PC-3 (cell line): ENCODE data around the gene COL4A6. TPM values are rescaled to one million over a fixed set of nuclear protein-coding genes. Genes with fewer than 3 reads are reported as not detected.

Experiments used
- ATAC-seq: fragments of 200-7000 bp; cut with Tn5 transposase; 2 replicates; pipeline ENCODE4 v1.9.1; 2020; ENCODE audit warnings: mild to moderate bottlenecking, moderate library complexity
- BruUV-seq: library from RNA; stranded (reverse); fragments of 400-500 nt; replicated peaks from 2 replicates; lab custom pipeline; 2021; lab: Mats Ljungman, UMichigan
- CTCF ChIA-PET: fragments of 300-600 bp; sonication (Branson Sonifier 250); formaldehyde crosslinking; loops from one replicate; lab custom pipeline; 2022; ENCODE audit warnings: antibody characterized with exemption; lab: Charles Lee
- POLR2A ChIA-PET: fragments of 300-600 bp; sonication (Branson Sonifier 250); formaldehyde crosslinking; loops from one replicate; lab custom pipeline; 2022; ENCODE audit warnings: antibody characterized with exemption; ENCODE audit not compliant: unreplicated experiment; lab: Charles Lee
- DNase-seq: peaks from one replicate; pipeline ENCODE4 v3.0.0-alpha.2; 2015
- H2AFZ ChIP-seq: fragments of 300-600 bp; sonication (generic); 2 replicates; pipeline ENCODE4 v1.6.0; 2016; ENCODE audit warnings: antibody characterized with exemption, low read length
- H3F3A ChIP-seq: fragments of 300-600 bp; sonication (generic); one replicate; pipeline ENCODE4 v1.6.0; 2017; ENCODE audit warnings: antibody characterized with exemption, low read length, control low read depth, mild to moderate bottlenecking; ENCODE audit not compliant: unreplicated experiment
- H3K27ac ChIP-seq: fragments of 300-600 bp; sonication (generic); 2 replicates; pipeline ENCODE4 v1.5.1; 2016; ENCODE audit warnings: mild to moderate bottlenecking, low read length
- H3K27me3 ChIP-seq: fragments of 300-600 bp; sonication (generic); 2 replicates; pipeline ENCODE4 v1.6.1; 2016; ENCODE audit warnings: low read length, mixed read lengths
- H3K36me3 ChIP-seq: fragments of 300-600 bp; sonication (generic); 2 replicates; pipeline ENCODE4 v1.6.1; 2016; ENCODE audit warnings: low read depth, mixed run types, low read length, mixed read lengths
- H3K4me1 ChIP-seq: fragments of 300-600 bp; sonication (generic); 2 replicates; pipeline ENCODE4 v1.5.1; 2016; ENCODE audit warnings: low read length; ENCODE audit not compliant: insufficient read depth
- H3K4me2 ChIP-seq: fragments of 300-600 bp; sonication (generic); 2 replicates; pipeline ENCODE4 v1.6.0; 2016; ENCODE audit warnings: low read length
- H3K4me3 ChIP-seq: fragments of 300-600 bp; sonication (generic); 2 replicates; pipeline ENCODE4 v1.5.1; 2016; ENCODE audit warnings: mild to moderate bottlenecking, low read length, mixed read lengths
- H3K79me2 ChIP-seq: fragments of 300-600 bp; sonication (generic); 2 replicates; pipeline ENCODE4 v1.6.1; 2017; ENCODE audit warnings: low read length, mixed read lengths
- H3K9ac ChIP-seq: fragments of 300-600 bp; sonication (generic); 2 replicates; pipeline ENCODE4 v1.6.0; 2016; ENCODE audit warnings: mild to moderate bottlenecking, low read length
- H3K9me2 ChIP-seq: fragments of 300-600 bp; sonication (generic); replicated peaks from 2 replicates; pipeline ENCODE4 v1.6.1; 2016; ENCODE audit warnings: mixed run types, low read length, mixed read lengths
- H3K9me3 ChIP-seq: fragments of 300-600 bp; sonication (generic); 2 replicates; pipeline ENCODE4 v1.6.1; 2016; ENCODE audit warnings: low read length, mixed read lengths
- H4K20me1 ChIP-seq: fragments of 300-600 bp; sonication (generic); 2 replicates; pipeline ENCODE4 v1.6.1; 2016; ENCODE audit warnings: low read length, mixed read lengths
- EZH2 ChIP-seq: fragments of 300-600 bp; sonication (generic); IDR thresholded peaks from one replicate; pipeline ENCODE4 v1.6.1; 2017; ENCODE audit warnings: antibody characterized with exemption, mild to moderate bottlenecking, low read length; ENCODE audit not compliant: unreplicated experiment
- EZH2phosphoT487 ChIP-seq: fragments of 300-600 bp; sonication (generic); IDR thresholded peaks from 2 replicates; pipeline ENCODE4 v1.6.1; 2018; ENCODE audit warnings: mild to moderate bottlenecking, antibody characterized with exemption, low read length, borderline replicate concordance
- intact Hi-C: fragments of 100-400 bp; cut with micrococcal nuclease; formaldehyde crosslinking; loops from 2 replicates; pipeline ENCODE4 v1.9.0; 2023
- total RNA-seq: library from RNA; depleted of rRNA; stranded (reverse); fragments of >200 nt; gene quantifications from 2 replicates; pipeline ENCODE4 v1.2.3, GENCODE V29; 2014
- TF ChIP-seq, protein P1 (sequence below): fragments of 300-600 bp; sonication (generic); conservative IDR thresholded peaks from 2 replicates; pipeline ENCODE4 v1.5.1; 2017; ENCODE audit warnings: antibody characterized with exemption, low read depth, mild to moderate bottlenecking, low read length

COL4A6 gene
- total RNA-seq, 1 experiment from 2014 or later: 4.4 TPM

DNA sequence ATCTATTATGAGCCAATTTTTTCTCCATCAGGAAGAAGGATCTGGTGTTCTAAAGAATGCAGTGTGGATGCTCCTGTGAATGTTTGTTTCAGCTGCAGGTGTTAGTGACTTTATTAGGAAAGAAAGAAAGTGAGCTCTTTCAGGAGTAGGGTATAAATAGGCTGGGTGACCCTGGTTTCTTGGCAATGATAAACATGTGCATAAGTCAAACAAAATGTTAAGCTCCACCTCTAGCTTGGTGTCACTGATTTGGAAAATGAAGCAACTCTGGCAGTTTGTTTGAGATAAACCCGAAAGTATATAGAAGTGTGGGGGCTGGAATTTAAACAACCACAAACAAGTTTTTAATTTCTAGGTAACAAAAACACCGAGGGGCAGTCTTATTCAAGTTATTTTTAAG lies 152.3 kb downstream of the COL4A6 start:
- intact Hi-C loops: no loop called here
- POLR2A ChIA-PET: no interaction called here
- no peaks in the 10 kb centered on the region for H4K20me1 ChIP-seq
- no peaks in the 10 kb centered on the region for H3F3A ChIP-seq
- no peak overlapping the region for H3K4me2 ChIP-seq
- BruUV-seq: no TSS peak
- no peak overlapping the region for H3K9ac ChIP-seq
- H3K27ac ChIP-seq: no peak overlapping the region
- CTCF ChIA-PET: no interaction called here
- H2AFZ ChIP-seq: no peak overlapping the region
- H3K79me2 ChIP-seq: no peaks in the 10 kb centered on the region
- no peak for TF ChIP-seq EZH2phosphoT487
- TF ChIP-seq EZH2: no peak
- TF ChIP-seq, protein P1, sequence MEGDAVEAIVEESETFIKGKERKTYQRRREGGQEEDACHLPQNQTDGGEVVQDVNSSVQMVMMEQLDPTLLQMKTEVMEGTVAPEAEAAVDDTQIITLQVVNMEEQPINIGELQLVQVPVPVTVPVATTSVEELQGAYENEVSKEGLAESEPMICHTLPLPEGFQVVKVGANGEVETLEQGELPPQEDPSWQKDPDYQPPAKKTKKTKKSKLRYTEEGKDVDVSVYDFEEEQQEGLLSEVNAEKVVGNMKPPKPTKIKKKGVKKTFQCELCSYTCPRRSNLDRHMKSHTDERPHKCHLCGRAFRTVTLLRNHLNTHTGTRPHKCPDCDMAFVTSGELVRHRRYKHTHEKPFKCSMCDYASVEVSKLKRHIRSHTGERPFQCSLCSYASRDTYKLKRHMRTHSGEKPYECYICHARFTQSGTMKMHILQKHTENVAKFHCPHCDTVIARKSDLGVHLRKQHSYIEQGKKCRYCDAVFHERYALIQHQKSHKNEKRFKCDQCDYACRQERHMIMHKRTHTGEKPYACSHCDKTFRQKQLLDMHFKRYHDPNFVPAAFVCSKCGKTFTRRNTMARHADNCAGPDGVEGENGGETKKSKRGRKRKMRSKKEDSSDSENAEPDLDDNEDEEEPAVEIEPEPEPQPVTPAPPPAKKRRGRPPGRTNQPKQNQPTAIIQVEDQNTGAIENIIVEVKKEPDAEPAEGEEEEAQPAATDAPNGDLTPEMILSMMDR: no peak
- no peaks in the 10 kb centered on the region for H3K9me3 ChIP-seq
- H3K9me2 ChIP-seq: no peaks in the 10 kb centered on the region
- H3K36me3 ChIP-seq: no peaks in the 10 kb centered on the region
- H3K27me3 ChIP-seq: no peaks in the 10 kb centered on the region
- DNase-seq (no peak), ATAC-seq (no peak)
- no peaks in the 10 kb centered on the region for H3K4me1 ChIP-seq
- H3K4me3 ChIP-seq: no peak overlapping the region

GRCh38 chrX:108285356-108285755 lies 152.9 kb downstream of the COL4A6 start:
- Histone ChIP-seq H3K4me2 (no peak overlapping the region), H2AFZ (no peak overlapping the region), H3K79me2 (no peaks in the 10 kb centered on the region), H3K9me3 (no peaks in the 10 kb centered on the region), H3K27me3 (no peaks in the 10 kb centered on the region), H4K20me1 (no peaks in the 10 kb centered on the region), H3K4me1 (no peaks in the 10 kb centered on the region), H3K36me3 (no peaks in the 10 kb centered on the region), H3K27ac (no peak overlapping the region), H3K9ac (no peak overlapping the region), H3F3A (no peaks in the 10 kb centered on the region), H3K9me2 (no peaks in the 10 kb centered on the region), H3K4me3 (no peak overlapping the region)
- BruUV-seq: no TSS peak
- DNase-seq (no peak), ATAC-seq (no peak)
- intact Hi-C loops: no loop called here
- CTCF ChIA-PET: no interaction called here
- TF ChIP-seq EZH2phosphoT487 (no peak), EZH2 (no peak)
- TF ChIP-seq, protein P1: no peak
- POLR2A ChIA-PET: no interaction called here

DNA sequence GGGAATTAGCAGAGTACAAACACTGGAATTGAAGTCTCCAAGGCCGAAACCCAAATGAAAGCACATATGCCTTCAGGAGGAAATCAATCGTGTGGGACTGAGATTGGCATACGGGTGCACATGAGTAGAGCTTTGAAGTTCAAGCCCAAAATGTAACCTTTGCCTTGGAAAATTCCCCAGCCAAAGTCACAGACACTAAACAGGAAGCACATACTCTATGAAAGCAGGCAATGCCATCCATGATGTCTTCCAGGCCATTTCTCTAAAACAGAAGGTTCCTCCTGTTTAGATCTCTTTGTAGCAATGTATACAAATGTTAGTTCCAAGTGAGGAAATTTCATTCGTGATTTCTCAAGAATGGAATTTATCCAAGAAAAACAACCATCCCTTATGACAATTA lies 162.5 kb downstream of the COL4A6 start:
- Histone ChIP-seq H3K4me1 (no peaks in the 10 kb centered on the region), H3K9me2 (no peaks in the 10 kb centered on the region), H3K79me2 (no peaks in the 10 kb centered on the region), H3K27ac (no peak overlapping the region), H3K4me2 (no peak overlapping the region), H3K27me3 (no peaks in the 10 kb centered on the region), H3K9me3 (no peaks in the 10 kb centered on the region), H4K20me1 (no peaks in the 10 kb centered on the region), H3K9ac (no peak overlapping the region), H3F3A (no peaks in the 10 kb centered on the region), H3K36me3 (no peaks in the 10 kb centered on the region), H2AFZ (no peak overlapping the region), H3K4me3 (no peak overlapping the region)
- intact Hi-C loops: no loop called here
- ATAC-seq (no peak), DNase-seq (no peak)
- no TSS peak for BruUV-seq
- POLR2A ChIA-PET: no interaction called here
- CTCF ChIA-PET: no interaction called here
- TF ChIP-seq, protein P1: no peak
- TF ChIP-seq EZH2 (no peak), EZH2phosphoT487 (no peak)
